WTC11 (cell line): Measurements from ENCODE around the gene SLC19A1. TPM values are rescaled to one million over a fixed set of nuclear protein-coding genes. Genes with fewer than 3 reads are reported as not detected.
A peak's percentile ranks its signal among the peaks of the same experiment; 100 is the strongest.

Experiments used
- ATAC-seq: fragments of 200-7000 bp; cut with Tn5 transposase; 2 replicates; pipeline ENCODE4 v1.10.0; 2021; ENCODE audit warnings: mild to moderate bottlenecking, moderate library complexity
- CTCF ChIA-PET: fragments of 300-600 bp; sonication (Branson Sonifier 250); formaldehyde crosslinking; loops from one replicate; lab custom pipeline; 2021; ENCODE audit warnings: antibody characterized with exemption; lab: Charles Lee
- POLR2A ChIA-PET: fragments of 350-600 bp; sonication (Branson Sonifier 250); formaldehyde crosslinking; loops from one replicate; lab custom pipeline; 2021; ENCODE audit warnings: antibody characterized with exemption; lab: Charles Lee
- DNase-seq: peaks from one replicate; pipeline ENCODE4 v3.0.0; 2021; ENCODE audit warnings: low spot score
- H3K27ac Mint-ChIP-seq: 2 replicates; pipeline ENCODE4 v1.8.0; 2021; ENCODE audit warnings: mixed read lengths
- H3K27me3 Mint-ChIP-seq: 2 replicates; pipeline ENCODE4 v1.8.0; 2021; ENCODE audit warnings: low read depth, mild to moderate bottlenecking, moderate library complexity, mixed read lengths
- H3K36me3 Mint-ChIP-seq: 2 replicates; pipeline ENCODE4 v1.8.0; 2021; ENCODE audit warnings: mixed read lengths
- H3K4me1 Mint-ChIP-seq: 2 replicates; pipeline ENCODE4 v1.8.0; 2022; ENCODE audit warnings: mixed read lengths
- H3K4me3 Mint-ChIP-seq: 2 replicates; pipeline ENCODE4 v1.8.0; 2021; ENCODE audit warnings: mild to moderate bottlenecking, moderate library complexity, mixed read lengths
- H3K9me3 Mint-ChIP-seq: 2 replicates; pipeline ENCODE4 v1.8.0; 2021; ENCODE audit warnings: mixed read lengths
- ATF2 ChIP-seq: sonication (generic); formaldehyde crosslinking; IDR thresholded peaks from 2 replicates; pipeline ENCODE4 v1.8.1; 2022; ENCODE audit warnings: low read depth, missing genetic modification reagents, borderline replicate concordance
- CREM ChIP-seq: sonication (generic); formaldehyde crosslinking; IDR thresholded peaks from 2 replicates; pipeline ENCODE4 v1.8.1; 2022; ENCODE audit warnings: mild to moderate bottlenecking, missing genetic modification reagents, moderate library complexity
- E2F1 ChIP-seq: sonication (generic); formaldehyde crosslinking; IDR thresholded peaks from 2 replicates; pipeline ENCODE4 v1.8.0; 2022; ENCODE audit warnings: mild to moderate bottlenecking, missing genetic modification reagents
- E2F4 ChIP-seq: sonication (generic); formaldehyde crosslinking; IDR thresholded peaks from 2 replicates; pipeline ENCODE4 v1.8.1; 2022; ENCODE audit warnings: low read depth, mild to moderate bottlenecking, moderate library complexity, missing genetic modification reagents, borderline replicate concordance
- E2F5 ChIP-seq: sonication (generic); formaldehyde crosslinking; IDR thresholded peaks from 2 replicates; pipeline ENCODE4 v1.8.1; 2022; ENCODE audit warnings: mild to moderate bottlenecking, moderate library complexity, missing genetic modification reagents
- ETV6 ChIP-seq: sonication (generic); formaldehyde crosslinking; IDR thresholded peaks from 2 replicates; pipeline ENCODE4 v1.8.1; 2022; ENCODE audit warnings: mild to moderate bottlenecking, missing genetic modification reagents
- FOXP4 ChIP-seq: sonication (generic); formaldehyde crosslinking; IDR thresholded peaks from 2 replicates; pipeline ENCODE4 v1.8.0; 2022; ENCODE audit warnings: mild to moderate bottlenecking, missing genetic modification reagents
- GABPB1 ChIP-seq: sonication (generic); formaldehyde crosslinking; IDR thresholded peaks from 2 replicates; pipeline ENCODE4 v1.8.1; 2023; ENCODE audit warnings: mild to moderate bottlenecking, missing genetic modification reagents
- HMGXB4 ChIP-seq: sonication (generic); formaldehyde crosslinking; IDR thresholded peaks from 2 replicates; pipeline ENCODE4 v1.8.1; 2023; ENCODE audit warnings: mild to moderate bottlenecking, moderate library complexity, missing genetic modification reagents
- IRF1 ChIP-seq: sonication (generic); formaldehyde crosslinking; IDR thresholded peaks from 2 replicates; pipeline ENCODE4 v1.8.0; 2023; ENCODE audit warnings: missing genetic modification reagents
- IRF2 ChIP-seq: sonication (generic); formaldehyde crosslinking; IDR thresholded peaks from 2 replicates; pipeline ENCODE4 v1.8.0; 2022; ENCODE audit warnings: low read depth, missing genetic modification reagents, borderline replicate concordance
- JAZF1 ChIP-seq: fragments of 250-450 bp; sonication (Bioruptor Pico); IDR thresholded peaks from 2 replicates; pipeline ENCODE4 v1.9.0; 2021; ENCODE audit warnings: moderate library complexity, mild to moderate bottlenecking, inconsistent platforms
- MAX ChIP-seq: sonication (generic); formaldehyde crosslinking; IDR thresholded peaks from 2 replicates; pipeline ENCODE4 v1.8.0; 2022; ENCODE audit warnings: mild to moderate bottlenecking, missing genetic modification reagents
- NR2C2 ChIP-seq: sonication (generic); formaldehyde crosslinking; IDR thresholded peaks from 2 replicates; pipeline ENCODE4 v1.8.0; 2022; ENCODE audit warnings: mild to moderate bottlenecking, missing genetic modification reagents
- OVOL2 ChIP-seq: fragments of 250-450 bp; sonication (Bioruptor Pico); IDR thresholded peaks from 2 replicates; pipeline ENCODE4 v1.9.0; 2021; ENCODE audit warnings: mild to moderate bottlenecking, borderline replicate concordance
- PRRX2 ChIP-seq: fragments of 250-450 bp; sonication (Bioruptor Pico); IDR thresholded peaks from 2 replicates; pipeline ENCODE4 v1.8.0; 2021; ENCODE audit warnings: mild to moderate bottlenecking
- RORB ChIP-seq: fragments of 250-450 bp; sonication (Bioruptor Pico); IDR thresholded peaks from 2 replicates; pipeline ENCODE4 v1.9.0; 2021; ENCODE audit warnings: mild to moderate bottlenecking
- TCF7 ChIP-seq: sonication (generic); formaldehyde crosslinking; IDR thresholded peaks from 2 replicates; pipeline ENCODE4 v1.8.0; 2022; ENCODE audit warnings: mild to moderate bottlenecking, low read depth, missing genetic modification reagents, moderate library complexity
- ZNF281 ChIP-seq: sonication (generic); formaldehyde crosslinking; IDR thresholded peaks from 2 replicates; pipeline ENCODE4 v1.8.0; 2023; ENCODE audit warnings: mild to moderate bottlenecking, missing genetic modification reagents
- ZNF317 ChIP-seq: sonication (generic); formaldehyde crosslinking; IDR thresholded peaks from 2 replicates; pipeline ENCODE4 v1.8.1; 2023; ENCODE audit warnings: low read depth, mild to moderate bottlenecking, moderate library complexity, missing genetic modification reagents, borderline replicate concordance
- total RNA-seq: library from RNA; stranded (reverse); gene quantifications from 3 replicates; pipeline ENCODE4 v1.2.3, GENCODE V29; 2021

Gene SLC19A1
- total RNA-seq, 1 experiment from 2014 or later = 29.8 TPM

- Mint-ChIP-seq H3K27me3 (peaks cover 47% of the 10 kb centered on the region), H3K4me1 (no peaks in the 10 kb centered on the region), H3K4me3 (peak overlapping the region; percentile 43), H3K36me3 (peaks cover 35% of the 10 kb centered on the region), H3K9me3 (peaks cover 42% of the 10 kb centered on the region), H3K27ac (no peak overlapping the region)
- ChIA-PET CTCF (interaction anchor here (0.8 kb wide), 2 partner anchors 34 to 333 kb away, joined by 3 to 8 read pairs; no protein-coding TSS in a partner anchor), POLR2A (interaction anchor here (1.0 to 1.3 kb wide), 2 partner anchors 9 to 34 kb away, joined by 3 to 4 read pairs; no protein-coding TSS in a partner anchor)
- ATAC-seq (peak; percentile 93), DNase-seq (peak; percentile 76)
- TF ChIP-seq ZNF317 (CRISPR knock-in tag) (0 out of 2 replicates have a peak, but pooled peaks have one; percentile 7), E2F5 (CRISPR knock-in tag) (peak; percentile 60; the same call in 1 of the 2 replicates), FOXP4 (CRISPR knock-in tag) (peak; percentile 23; the same call in 1 of the 2 replicates), IRF1 (peak; percentile 55; the same call in 1 of the 2 replicates), OVOL2 (no peak), ETV6 (CRISPR knock-in tag) (peak; percentile 53; the same call in 1 of the 2 replicates), HMGXB4 (CRISPR knock-in tag) (0 out of 2 replicates have a peak, but pooled peaks have one; percentile 10), E2F1 (CRISPR knock-in tag) (no peak)
Measured at GRCh38 chr21:45590246-45590725, 48.0 kb upstream of the SLC19A1 start.

- Mint-ChIP-seq H3K9me3 (peaks cover 44% of the 10 kb centered on the region), H3K36me3 (peaks cover 35% of the 10 kb centered on the region), H3K4me3 (peak overlapping the region; percentile 43), H3K27me3 (peaks cover 47% of the 10 kb centered on the region), H3K27ac (no peak overlapping the region), H3K4me1 (no peaks in the 10 kb centered on the region)
- no peak for DNase-seq
- ChIA-PET POLR2A (interaction anchor here (1.0 to 1.3 kb wide), 2 partner anchors 9 to 34 kb away, joined by 3 to 4 read pairs; no protein-coding TSS in a partner anchor), CTCF (interaction anchor here (0.8 kb wide), 2 partner anchors 34 to 333 kb away, joined by 3 to 8 read pairs; no protein-coding TSS in a partner anchor)
- ATAC-seq = peak; percentile 4; the same call in 1 of the 2 replicates
- TF ChIP-seq CREM = 0 out of 2 replicates have a peak, but pooled peaks have one; percentile 14
- no peak for TF ChIP-seq RORB (CRISPR knock-in tag)
- TF ChIP-seq IRF2 (CRISPR knock-in tag) = no peak
- no peak for TF ChIP-seq TCF7 (CRISPR knock-in tag)
- TF ChIP-seq MAX (CRISPR knock-in tag) = peak; percentile 76
- TF ChIP-seq ATF2 = 0 out of 2 replicates have a peak, but pooled peaks have one; percentile 27
- TF ChIP-seq PRRX2 (CRISPR knock-in tag) = no peak
- no peak for TF ChIP-seq NR2C2 (CRISPR knock-in tag)
- no peak for TF ChIP-seq ZNF281 (CRISPR knock-in tag)
- no peak for TF ChIP-seq JAZF1
- TF ChIP-seq GABPB1 (CRISPR knock-in tag) = no peak
- no peak; the same call in 1 of the 2 replicates for TF ChIP-seq ETV6 (CRISPR knock-in tag)
- TF ChIP-seq E2F4 (CRISPR knock-in tag) = no peak
Measured at GRCh38 chr21:45589686-45590245, 47.5 kb upstream of the SLC19A1 start.
